HEK293 (cell line): Measurements from ENCODE around the gene ENC1.

Experiments
- CTCF ChIA-PET: fragments of 350-600 bp; formaldehyde crosslinking; extraction: SDS; loops from one replicate; lab custom pipeline; 2021; ENCODE audit warnings: antibody characterized with exemption; lab: Yijun Ruan, JAX
- POLR2A ChIA-PET: fragments of 300-600 bp; formaldehyde crosslinking; extraction: SDS; loops from one replicate; lab custom pipeline; 2020; ENCODE audit warnings: antibody characterized with exemption, inconsistent platforms; lab: Yijun Ruan, JAX
- H3K27ac ChIP-seq: fragments of 200-500 bp; sonication (Bioruptor generic); 2 replicates; pipeline ENCODE4 v1.5.1; 2014; ENCODE audit warnings: low read depth, low read length, control low read depth, inconsistent platforms; ENCODE audit errors: extremely low read depth
- H3K36me3 ChIP-seq, 2 experiments: fragments of 200-500 bp in 1 of 2; sonication (Bioruptor generic) in 1 of 2; 1 replicate in 1 of 2; 2 replicates in 1 of 2; pipeline ENCODE4 v1.5.1; 2014 to 2017; ENCODE audit warnings: inconsistent platforms in 2 of 2, low read length in 2 of 2; ENCODE audit not compliant: control insufficient read depth in 2 of 2, insufficient read depth in 1 of 2
- H3K4me1 ChIP-seq: fragments of 200-500 bp; sonication (Bioruptor generic); 2 replicates; pipeline ENCODE4 v1.5.1; 2014; ENCODE audit warnings: mild to moderate bottlenecking, low read length, inconsistent platforms; ENCODE audit not compliant: control insufficient read depth, insufficient read depth
- H3K4me3 ChIP-seq: 2 replicates; pipeline ENCODE4 v1.5.1; 2011; ENCODE audit warnings: low read depth, mild to moderate bottlenecking, control low read depth, low read length, moderate library complexity
- H3K9me3 ChIP-seq: fragments of 200-500 bp; sonication (Bioruptor generic); 2 replicates; pipeline ENCODE4 v1.5.1; 2014; ENCODE audit warnings: low read depth, low read length, inconsistent platforms; ENCODE audit not compliant: control insufficient read depth, insufficient read depth
- CTCF ChIP-seq: fragments of 450-650 bp; formaldehyde crosslinking; IDR thresholded peaks from 2 replicates; pipeline ENCODE4 v1.5.1; 2016; ENCODE audit warnings: missing biosample characterization, missing genetic modification characterization
- ELK4 ChIP-seq: IDR thresholded peaks from 2 replicates; pipeline ENCODE4 v1.6.1; 2011; ENCODE audit warnings: mild to moderate bottlenecking, low read depth, low read length, borderline replicate concordance
- GLIS2 ChIP-seq: fragments of 450-650 bp; formaldehyde crosslinking; IDR thresholded peaks from 2 replicates; pipeline ENCODE4 v1.5.1; 2016; ENCODE audit warnings: missing biosample characterization, missing genetic modification characterization
- IKZF3 ChIP-seq: fragments of 450-650 bp; IDR thresholded peaks from 2 replicates; pipeline ENCODE4 v1.5.0; 2018; ENCODE audit warnings: missing biosample characterization, mild to moderate bottlenecking, missing genetic modification characterization, moderate library complexity
- INSM2 ChIP-seq: fragments of 450-650 bp; formaldehyde crosslinking; IDR thresholded peaks from 2 replicates; pipeline ENCODE4 v1.5.1; 2016; ENCODE audit warnings: missing biosample characterization, missing genetic modification characterization
- MYNN ChIP-seq: fragments of 450-650 bp; formaldehyde crosslinking; IDR thresholded peaks from 2 replicates; pipeline ENCODE4 v1.5.1; 2016; ENCODE audit warnings: missing biosample characterization, missing genetic modification characterization, borderline replicate concordance
- TRIM28 ChIP-seq: IDR thresholded peaks from 2 replicates; pipeline ENCODE4 v1.6.1; 2011; ENCODE audit warnings: low read length, control low read depth, borderline replicate concordance
- WT1 ChIP-seq: fragments of 450-650 bp; formaldehyde crosslinking; IDR thresholded peaks from 2 replicates; pipeline ENCODE4 v1.5.1; 2016; ENCODE audit warnings: missing biosample characterization, missing genetic modification characterization
- ZFP37 ChIP-seq: fragments of 450-650 bp; formaldehyde crosslinking; IDR thresholded peaks from 2 replicates; pipeline ENCODE4 v1.5.1; 2016; ENCODE audit warnings: missing biosample characterization, missing genetic modification characterization
- ZNF121 ChIP-seq: fragments of 450-650 bp; formaldehyde crosslinking; IDR thresholded peaks from 2 replicates; pipeline ENCODE4 v1.5.1; 2016; ENCODE audit warnings: missing biosample characterization, missing genetic modification characterization
- ZNF169 ChIP-seq: fragments of 450-650 bp; formaldehyde crosslinking; IDR thresholded peaks from 2 replicates; pipeline ENCODE4 v1.5.1; 2016; ENCODE audit warnings: missing biosample characterization, missing genetic modification characterization
- ZNF18 ChIP-seq: fragments of 450-650 bp; formaldehyde crosslinking; IDR thresholded peaks from 2 replicates; pipeline ENCODE4 v1.5.1; 2016; ENCODE audit warnings: missing biosample characterization, missing genetic modification characterization
- ZNF2 ChIP-seq: fragments of 450-650 bp; formaldehyde crosslinking; IDR thresholded peaks from 2 replicates; pipeline ENCODE4 v1.5.1; 2016; ENCODE audit warnings: missing biosample characterization, missing genetic modification characterization
- ZNF221 ChIP-seq: fragments of 450-650 bp; formaldehyde crosslinking; IDR thresholded peaks from 2 replicates; pipeline ENCODE4 v1.5.1; 2017; ENCODE audit warnings: missing biosample characterization, missing genetic modification characterization, borderline replicate concordance
- ZNF23 ChIP-seq: fragments of 450-650 bp; formaldehyde crosslinking; IDR thresholded peaks from 2 replicates; pipeline ENCODE4 v1.5.1; 2016; ENCODE audit warnings: missing biosample characterization, missing genetic modification characterization, borderline replicate concordance
- ZNF266 ChIP-seq: fragments of 450-650 bp; formaldehyde crosslinking; IDR thresholded peaks from 2 replicates; pipeline ENCODE4 v1.5.1; 2016; ENCODE audit warnings: missing biosample characterization, missing genetic modification characterization, low read depth
- ZNF280D ChIP-seq: fragments of 450-650 bp; formaldehyde crosslinking; IDR thresholded peaks from 2 replicates; pipeline ENCODE4 v1.5.1; 2016; ENCODE audit warnings: missing biosample characterization, missing genetic modification characterization
- ZNF335 ChIP-seq: fragments of 450-650 bp; formaldehyde crosslinking; conservative IDR thresholded peaks from 2 replicates; pipeline ENCODE4 v1.5.1; 2016; ENCODE audit warnings: missing biosample characterization, missing genetic modification characterization
- ZNF426 ChIP-seq: fragments of 450-650 bp; formaldehyde crosslinking; IDR thresholded peaks from 2 replicates; pipeline ENCODE4 v1.5.1; 2017; ENCODE audit warnings: missing biosample characterization, missing genetic modification characterization, mild to moderate bottlenecking, inconsistent platforms, moderate library complexity
- ZNF510 ChIP-seq: fragments of 450-650 bp; formaldehyde crosslinking; IDR thresholded peaks from 2 replicates; pipeline ENCODE4 v1.5.1; 2018; ENCODE audit warnings: mild to moderate bottlenecking, missing genetic modification characterization, missing biosample characterization; ENCODE audit not compliant: insufficient replicate concordance
- ZNF529 ChIP-seq: fragments of 450-650 bp; formaldehyde crosslinking; IDR thresholded peaks from 2 replicates; pipeline ENCODE4 v1.5.1; 2017; ENCODE audit warnings: missing genetic modification characterization, missing biosample characterization; ENCODE audit not compliant: insufficient replicate concordance
- ZNF645 ChIP-seq: fragments of 450-650 bp; formaldehyde crosslinking; IDR thresholded peaks from 2 replicates; pipeline ENCODE4; 2016; ENCODE audit warnings: missing biosample characterization, missing genetic modification characterization
- ZNF670 ChIP-seq: fragments of 450-650 bp; formaldehyde crosslinking; IDR thresholded peaks from 2 replicates; pipeline ENCODE4 v1.5.1; 2016; ENCODE audit warnings: missing biosample characterization, missing genetic modification characterization, low read depth
- ZNF677 ChIP-seq: fragments of 450-650 bp; IDR thresholded peaks from 2 replicates; pipeline ENCODE4 v1.5.0; 2018; ENCODE audit warnings: missing biosample characterization, mild to moderate bottlenecking, missing genetic modification characterization, moderate library complexity

Gene ENC1

GRCh38 chr5:74640954-74641734 is 616 bp upstream of the ENC1 start (continued):
- TF ChIP-seq ZNF510 (tag by site-specific recombination) (no peak), ZNF426 (tag by site-specific recombination) (no peak), ZNF670 (tag by site-specific recombination) (no peak), WT1 (tag by site-specific recombination) (peak; percentile 83), MYNN (tag by site-specific recombination) (no peak), ZNF677 (no peak), ZNF280D (tag by site-specific recombination) (no peak), ZNF2 (tag by site-specific recombination) (no peak), ZFP37 (tag by site-specific recombination) (no peak), TRIM28 (no peak), ELK4 (no peak), ZNF18 (tag by site-specific recombination) (no peak), INSM2 (tag by site-specific recombination) (no peak), ZNF23 (tag by site-specific recombination) (no peak)

GRCh38 chr5:74639807-74640449 is 600 bp downstream of the ENC1 start:
- peak overlapping the region; percentile 98 for H3K27ac ChIP-seq
- ChIA-PET CTCF (interaction anchor here (0.6 to 2.1 kb wide), 8 partner anchors 8 to 584 kb away, joined by 3 to 5 read pairs (median 3); no protein-coding TSS in a partner anchor), POLR2A (interaction anchor here (0.6 to 2.3 kb wide), 51 partner anchors 8 to 729 kb away, joined by 3 to 29 read pairs (median 4); partner anchors contain the start of gene HEXB)
- TF ChIP-seq ZNF335 (tag by site-specific recombination) = peak; percentile 77
- no peak for TF ChIP-seq ZNF121 (tag by site-specific recombination)
- TF ChIP-seq GLIS2 (tag by site-specific recombination) = peak; percentile 84
- TF ChIP-seq ZNF266 (tag by site-specific recombination) = no peak
- no peak for TF ChIP-seq ZNF169 (tag by site-specific recombination)
- TF ChIP-seq ZNF221 (tag by site-specific recombination) = no peak
- TF ChIP-seq IKZF3 (tag by site-specific recombination) = no peak
- no peak for TF ChIP-seq ZNF645 (tag by site-specific recombination)
- no peak for TF ChIP-seq ZNF529
- TF ChIP-seq CTCF (tag by site-specific recombination) = peak; percentile 55

More at GRCh38 chr5:74639807-74640449, 600 bp downstream of the ENC1 start:
- Histone ChIP-seq H3K36me3 (peaks cover 0 to 13% of the 10 kb centered on the region in 2 experiments; a peak in 1 of 3 replicates), H3K4me3 (peak overlapping the region; percentile 92), H3K4me1 (peaks cover 17% of the 10 kb centered on the region), H3K9me3 (no peaks in the 10 kb centered on the region)
